GM18526 (cell line): ENCODE data around the gene KLHL29.

Experiments
- POLR2A ChIP-seq: IDR thresholded peaks from 3 replicates; pipeline ENCODE4 v1.6.1; 2011; ENCODE audit not compliant: insufficient read length; ENCODE audit errors: extremely low read depth

Gene KLHL29

DNA sequence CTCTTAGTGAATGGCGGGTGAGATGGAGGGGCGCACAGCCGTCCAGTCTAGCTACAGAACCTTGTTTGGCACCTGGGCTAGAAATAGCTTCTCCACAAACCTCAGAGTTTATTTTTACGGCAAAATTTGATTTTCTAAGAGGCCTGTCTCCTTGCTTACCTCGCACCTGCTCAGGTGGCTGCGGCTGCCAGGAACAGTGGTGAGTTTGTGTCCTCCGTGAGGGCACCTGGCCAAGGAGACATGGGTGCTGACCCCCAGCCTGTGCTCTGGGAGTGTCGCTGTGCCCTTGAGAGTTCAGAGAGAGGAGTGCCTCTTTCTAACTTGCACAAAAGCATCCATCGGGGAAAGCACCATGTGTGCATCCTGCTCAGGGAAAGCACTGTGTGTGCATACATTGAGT is 97.2 kb downstream of the KLHL29 start:
- TF ChIP-seq POLR2A: no peak

GRCh38 chr2:23482607-23483006 is 97.6 kb downstream of the KLHL29 start:
- TF ChIP-seq POLR2A: no peak

DNA sequence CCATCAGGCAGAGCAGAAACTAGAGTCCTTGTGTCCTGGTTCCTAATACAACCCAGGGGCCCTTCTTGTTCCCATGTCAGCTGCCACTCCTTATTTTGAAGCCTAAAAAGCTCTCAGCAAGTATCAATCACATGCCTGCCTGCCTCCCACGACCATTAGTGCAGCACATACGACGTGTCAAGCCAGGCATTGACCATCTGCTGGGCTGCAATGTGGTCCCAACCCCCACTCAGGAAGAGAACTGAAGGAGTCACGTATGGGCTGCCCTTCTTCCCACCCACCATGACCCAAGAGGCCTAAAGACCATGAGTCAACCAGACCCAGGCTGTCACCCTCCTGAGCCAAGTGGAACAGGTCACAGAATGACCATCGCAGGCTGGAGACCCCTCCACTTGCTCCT is 98.8 kb downstream of the KLHL29 start:
- no peak for TF ChIP-seq POLR2A

GRCh38 chr2:23484275-23484674 is 99.3 kb downstream of the KLHL29 start:
- no peak for TF ChIP-seq POLR2A

DNA sequence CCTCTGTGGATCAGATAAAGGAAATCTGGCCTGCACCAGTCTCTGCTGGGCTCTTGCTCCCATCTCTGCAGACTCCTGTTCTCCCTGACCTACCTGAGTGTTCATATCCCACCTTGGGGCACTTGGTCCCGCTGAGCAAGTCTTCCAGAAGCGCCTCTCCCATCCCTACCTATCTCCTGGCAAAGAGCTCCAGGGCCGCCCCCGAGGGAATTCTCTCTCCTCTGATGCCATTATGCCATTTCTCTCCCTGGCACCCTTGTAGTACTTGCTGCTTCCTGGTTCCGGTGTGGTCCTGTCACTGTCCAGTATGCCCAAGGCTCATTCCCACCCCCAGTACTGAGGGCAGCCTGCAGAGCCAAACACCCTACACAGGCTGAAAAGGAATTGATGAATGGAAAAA is 99.8 kb downstream of the KLHL29 start:
- no peak for TF ChIP-seq POLR2A

GRCh38 chr2:23485261-23485660 is 100.3 kb downstream of the KLHL29 start:
- no peak for TF ChIP-seq POLR2A

DNA sequence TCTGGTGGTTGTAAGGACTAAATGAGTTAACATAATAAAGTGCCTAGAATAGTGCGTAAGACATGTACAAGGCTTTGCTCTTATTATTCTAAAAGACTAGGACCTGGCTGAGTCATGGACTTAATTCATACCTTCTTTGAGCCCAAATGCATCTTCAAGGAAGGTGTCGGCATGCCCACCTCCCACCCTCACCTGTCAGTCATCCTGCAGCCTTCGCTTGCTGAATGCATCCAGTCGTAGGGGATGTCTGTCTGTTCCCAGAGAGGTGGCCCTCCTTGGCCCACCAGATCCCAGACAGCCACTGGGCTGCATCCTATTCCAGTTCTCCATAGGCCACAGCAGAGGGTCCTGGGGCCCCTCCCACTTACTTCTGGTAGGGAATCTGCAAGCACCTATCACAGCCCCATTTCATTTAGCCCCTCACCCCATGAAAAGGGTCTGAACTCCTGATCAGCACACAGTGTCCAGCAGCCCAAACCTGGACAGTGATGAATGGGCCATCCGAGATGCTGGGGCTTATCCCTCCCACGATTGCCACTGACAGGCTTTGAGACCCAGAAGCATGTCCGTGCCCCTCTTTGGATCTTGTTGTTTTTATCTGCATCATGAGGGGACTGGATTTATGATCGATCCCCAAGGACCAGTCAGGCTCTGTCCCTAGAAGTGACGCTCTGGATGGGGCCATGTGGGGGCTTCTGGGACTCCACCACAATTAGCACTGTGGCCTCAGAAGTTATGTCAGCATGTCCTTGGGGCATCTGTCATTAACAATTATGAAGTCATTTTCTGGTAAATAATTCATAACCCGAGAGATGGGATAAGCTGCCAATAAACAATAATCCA is 101.1 kb downstream of the KLHL29 start:
- TF ChIP-seq POLR2A: no peak

DNA sequence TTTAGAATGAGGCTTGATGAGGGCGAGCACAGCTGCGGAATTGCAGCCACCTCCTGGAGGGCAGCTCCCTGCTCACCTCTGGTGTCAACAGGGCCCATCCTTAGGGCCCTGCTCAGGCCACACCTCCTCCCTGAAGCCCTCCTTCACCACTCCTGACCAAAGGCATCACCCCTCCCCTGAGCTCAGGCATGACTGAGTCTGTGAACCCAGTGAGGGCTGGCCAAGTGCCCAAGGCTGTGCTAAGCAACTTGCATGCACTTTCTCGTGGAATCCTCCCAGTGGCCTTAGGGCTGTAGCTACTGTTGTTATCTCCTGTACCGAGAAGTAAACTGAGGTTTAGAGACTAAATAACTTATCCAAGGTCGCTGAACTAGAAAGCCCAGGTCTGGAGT is 101.7 kb downstream of the KLHL29 start:
- TF ChIP-seq POLR2A: no peak

DNA sequence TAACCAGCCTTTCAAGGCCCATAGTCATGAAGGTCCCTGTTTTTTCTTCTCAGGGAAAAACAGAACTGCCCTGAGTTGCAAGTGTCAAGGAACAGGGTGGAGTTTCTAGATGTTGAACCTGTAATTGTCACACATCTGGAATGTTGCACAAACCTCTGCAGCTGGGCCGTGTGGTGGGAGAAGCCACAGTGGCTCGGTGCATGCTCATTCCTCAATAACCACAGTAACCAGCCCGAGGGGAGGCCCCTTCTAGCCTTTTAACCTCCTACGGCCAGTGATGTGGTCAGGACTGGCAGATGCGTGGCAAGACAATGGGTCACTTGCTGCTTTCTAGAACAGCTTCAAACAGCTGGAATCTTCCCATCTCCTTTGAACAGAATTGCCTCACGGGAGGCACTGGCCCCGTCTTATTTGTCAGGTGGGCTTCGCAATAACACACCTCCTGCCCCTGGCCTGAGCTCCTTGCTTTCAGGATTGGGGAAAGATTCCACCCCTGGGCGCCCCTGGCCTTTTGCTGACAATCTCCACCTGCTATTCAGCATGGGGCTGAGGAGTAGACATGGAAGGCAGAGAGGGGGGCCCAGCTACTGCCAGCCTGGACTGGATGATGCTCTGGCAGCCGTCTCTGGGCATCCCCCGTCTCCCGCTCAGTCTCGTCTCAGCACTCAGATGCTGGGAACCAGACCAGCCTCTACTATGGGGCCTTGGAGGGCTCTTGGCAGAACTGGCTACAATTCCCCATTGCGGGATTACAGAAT is 102.9 kb downstream of the KLHL29 start:
- TF ChIP-seq POLR2A: no peak

DNA sequence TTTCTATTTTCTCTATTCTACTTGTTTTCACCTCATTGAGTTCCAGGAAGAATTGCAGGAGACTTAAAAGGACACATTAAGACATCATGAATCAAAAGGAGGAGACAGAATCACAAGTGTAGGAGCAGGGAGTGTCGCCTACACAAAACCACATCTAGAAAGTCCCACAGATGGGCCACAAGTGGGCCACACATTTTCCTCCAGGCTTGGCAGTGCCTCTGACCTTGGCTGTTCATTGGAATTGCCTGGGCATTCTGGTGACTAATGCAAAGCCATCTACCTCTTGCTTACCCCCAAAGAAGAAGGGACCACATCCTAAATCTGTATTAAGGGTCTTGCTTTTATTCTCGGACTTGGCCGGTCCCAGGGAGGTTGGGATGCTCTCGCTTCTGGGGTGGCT is 103.6 kb downstream of the KLHL29 start:
- no peak for TF ChIP-seq POLR2A

- TF ChIP-seq POLR2A: no peak
Observed at GRCh38 chr2:23489471-23490322, 104.7 kb downstream of the KLHL29 start.

GRCh38 chr2:23491591-23492336 is 106.8 kb downstream of the KLHL29 start:
- no peak for TF ChIP-seq POLR2A

GRCh38 chr2:23492337-23492675 is 107.3 kb downstream of the KLHL29 start:
- no peak for TF ChIP-seq POLR2A

DNA sequence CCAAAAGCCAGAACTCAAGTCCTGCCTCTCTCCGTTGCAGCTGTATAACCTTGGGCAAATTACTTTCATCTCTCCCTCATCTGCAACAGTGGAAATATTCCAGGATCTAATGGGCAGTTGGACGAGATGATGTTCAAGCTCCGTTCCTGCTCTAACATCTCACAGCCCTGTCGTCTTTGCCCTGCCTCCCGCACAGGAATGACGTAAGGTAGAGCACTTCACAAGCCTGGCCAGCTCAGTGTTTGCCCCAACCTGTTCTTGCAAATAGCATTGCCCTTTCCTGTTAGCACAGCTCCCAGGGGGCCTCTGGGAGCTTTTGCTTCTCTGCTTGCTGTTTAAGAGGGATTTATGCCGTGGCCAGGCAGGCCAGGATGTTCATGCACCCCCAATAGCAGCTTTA is 107.9 kb downstream of the KLHL29 start:
- no peak for TF ChIP-seq POLR2A

GRCh38 chr2:23493846-23494245 is 108.9 kb downstream of the KLHL29 start:
- TF ChIP-seq POLR2A: no peak

DNA sequence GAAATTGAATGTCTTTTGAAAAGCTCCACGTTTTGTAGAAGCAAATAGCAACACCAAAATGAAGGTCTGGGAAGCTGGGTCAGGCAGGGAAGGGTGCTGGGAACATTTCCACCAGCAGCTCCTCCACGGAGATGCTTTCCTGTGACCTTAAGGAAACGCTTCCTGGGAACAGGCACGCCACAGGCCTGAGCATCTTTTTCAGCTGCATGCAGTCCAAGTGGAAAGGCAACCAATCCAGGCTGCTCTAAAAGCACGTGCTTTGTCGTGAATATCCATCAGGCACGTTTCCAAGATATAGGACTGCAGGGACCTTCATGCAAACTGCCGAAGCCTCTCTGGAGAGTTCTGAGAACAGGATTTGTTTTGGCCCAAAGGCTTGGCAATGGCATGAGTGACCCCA is 109.3 kb downstream of the KLHL29 start:
- no peak for TF ChIP-seq POLR2A

DNA sequence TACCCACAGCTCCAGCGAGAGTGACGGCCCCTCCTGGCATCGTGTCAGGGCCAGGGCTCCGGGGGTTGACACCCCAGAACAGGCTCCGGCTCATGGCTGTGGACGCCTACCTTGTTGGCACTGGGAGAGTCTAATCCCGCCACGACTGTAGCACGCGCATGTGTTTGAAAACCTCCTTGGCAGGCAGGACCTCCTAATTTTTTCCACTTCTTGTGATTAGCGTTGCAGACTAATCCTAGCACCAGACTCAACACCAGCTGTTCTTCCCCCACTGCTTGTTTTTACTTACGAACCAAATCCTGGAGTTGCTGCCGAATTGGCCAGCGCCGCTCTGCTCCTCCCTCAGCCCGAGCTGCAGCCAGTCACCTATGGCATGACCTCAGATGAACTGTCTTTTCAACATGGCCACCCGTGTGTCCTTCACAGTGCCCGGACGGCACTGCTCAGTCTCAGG is 110.7 kb downstream of the KLHL29 start:
- TF ChIP-seq POLR2A: no peak
